Pancreas (tissue), 10 donors: ENCODE data around the gene POLR3A. TPM values are rescaled to one million over a fixed set of nuclear protein-coding genes. Genes with fewer than 3 reads are reported as not detected.

Source experiments
- ATAC-seq, 4 donors: fragments of 200-7000 bp; cut with Tn5 transposase; one replicate each; pipeline versions ENCODE4 v1.8.0 to v1.9.1; 2020; ENCODE audit warnings: mild to moderate bottlenecking in 4 of 4, moderate library complexity in 4 of 4
- DNase-seq, 6 donors: peaks; one replicate each; pipeline ENCODE4 v3.0.0-alpha.2; 2020
- FAIRE-seq: peaks from 2 replicates; lab custom pipeline; 2012; peaks lifted over from hg19 to GRCh38; lab: Jason Lieb, UNC
- H3K27ac ChIP-seq, 4 donors: fragments of 200-600 bp; sonication (generic); 1 replicate in 3 of 4; 2 replicates in 1 of 4; pipeline versions ENCODE4 v1.5.0 to v1.8.0; 2020
- H3K27me3 ChIP-seq, 4 donors: fragments of 200-600 bp; one replicate each; pipeline ENCODE4 v1.8.0; 2021
- H3K36me3 ChIP-seq, 3 donors: fragments of 200-600 bp; sonication (generic) in 1 of 3; one replicate each; pipeline versions ENCODE4 v1.5.0 to v1.8.0; 2020 to 2021
- H3K4me1 ChIP-seq, 3 donors: fragments of 200-600 bp; one replicate each; pipeline ENCODE4 v1.8.0; 2021
- H3K4me3 ChIP-seq, 4 donors: fragments of 200-600 bp; sonication (generic) in 2 of 4; one replicate each; pipeline versions ENCODE4 v1.5.0 to v1.8.0; 2020 to 2021
- H3K9me3 ChIP-seq, 4 donors: fragments of 200-600 bp; one replicate each; pipeline ENCODE4 v1.8.0; 2021
- CTCF ChIP-seq, 4 donors: fragments of 200-600 bp; sonication (generic) in 3 of 4; IDR thresholded peaks; one replicate each; pipeline versions ENCODE4 v1.5.0 to v1.8.0; 2021; ENCODE audit warnings: antibody characterized with exemption in 4 of 4
- WGBS, 2 donors: extraction: QIAGEN DNeasy Blood & Tissue Kit; methylation state at CpG; one replicate each; pipeline ENCODE4 v1.1.7; 2013; 5-methylcytosine and 5-hydroxymethylcytosine counted together
- intact Hi-C, 3 donors: fragments of 100-400 bp; cut with DNase I; formaldehyde crosslinking; loops; one replicate each; pipeline versions ENCODE4 v1.11.1 to v1.14.2; 2022
- polyA plus RNA-seq, 2 donors: library from polyadenylated mRNA; stranded (reverse); fragments of 200-250 nt; gene quantifications; one replicate each; pipeline ENCODE4 v1.2.3, GENCODE V29; 2013
- total RNA-seq, 6 donors: library from RNA; stranded (reverse); fragmentation: NEBNext Ultra II Directional in 4 of 6; extraction: Animal tissue kit (Norgen Biotek cat#: 25700) in 4 of 6; gene quantifications; one replicate each; pipeline versions ENCODE4 v1.2.1 to v1.2.4, GENCODE V29; 2021 to 2023
- donor health status: healthy with polysubstance abuse.
- donor health status: DM: no; HTN: no; CAD: no; lungs with moderate emphysema.
- donor health status: DM: no; HTN: no; CAD: no.
- donor health status: control.
- donor health status: control.
- donor health status: Bipolar disorder and iron deficiency.
- donor health status: DM: yes; HTN: yes; CAD: no.
- donor health status: DM: no; HTN: no; CAD: no.
- donor health status: DM: no; HTN: no; CAD: no.
- donor health status: DM: yes; HTN: yes; CAD: no.

Gene POLR3A
- total and polyA plus RNA-seq, 8 donors, result 4.0 to 7.4 (median 5.4) TPM

GRCh38 chr10:78044699-78045098, 15.4 kb upstream of the POLR3A start:
- ATAC-seq (no peak), FAIRE-seq (no peak), DNase-seq (no peak)
- Histone ChIP-seq H3K9me3 (no peaks in the 10 kb centered on the region), H3K36me3 (peaks cover 0 to 18% (median 14%) of the 10 kb centered on the region in 3 donors), H3K27ac (no peak overlapping the region), H3K4me3 (no peak overlapping the region), H3K4me1 (no peaks in the 10 kb centered on the region), H3K27me3 (no peaks in the 10 kb centered on the region)
- WGBS, 2 donors, result 59 to 68% methylated on average over 10 of the region's 10 CpGs
- intact Hi-C loops, result loop anchor here in 2 of 3 donors (5.0 to 10.0 kb wide), 3 partner anchors 610 to 1158 kb away; no protein-coding TSS in a partner anchor
- TF ChIP-seq CTCF (IDR thresholded peaks at IDR 0.05), result no peak

GRCh38 chr10:78044179-78044578, 14.9 kb upstream of the POLR3A start:
- no peak for DNase-seq
- FAIRE-seq, result no peak
- no peak overlapping the region for H3K27ac ChIP-seq
- peaks cover 0 to 2% (median 0%) of the 10 kb centered on the region in 3 donors for H3K4me1 ChIP-seq
- no peak for ATAC-seq
- H3K36me3 ChIP-seq, result peaks cover 2 to 22% (median 16%) of the 10 kb centered on the region in 3 donors
- H3K27me3 ChIP-seq, result no peaks in the 10 kb centered on the region
- intact Hi-C loops, result loop anchor here in 1 of 3 donors (10.0 kb wide), 1 partner anchor 611 kb away; no protein-coding TSS in a partner anchor
- H3K4me3 ChIP-seq, result no peak overlapping the region
- no peaks in the 10 kb centered on the region for H3K9me3 ChIP-seq
- TF ChIP-seq CTCF (IDR thresholded peaks at IDR 0.05), result no peak

GRCh38 chr10:78042752-78043104, 13.4 kb upstream of the POLR3A start:
- intact Hi-C loops, result loop anchor here in 1 of 3 donors (10.0 kb wide), 1 partner anchor 612 kb away; no protein-coding TSS in a partner anchor
- 94 to 96% methylated on average over 6 of the region's 6 CpGs for WGBS, 2 donors
- no peak for FAIRE-seq

GRCh38 chr10:78042058-78042751, 12.9 kb upstream of the POLR3A start:
- Histone ChIP-seq H3K27ac (no peak overlapping the region), H3K9me3 (no peaks in the 10 kb centered on the region), H3K27me3 (no peaks in the 10 kb centered on the region), H3K4me1 (peaks cover 0 to 14% (median 11%) of the 10 kb centered on the region in 3 donors), H3K4me3 (no peak overlapping the region), H3K36me3 (peaks cover 7 to 41% (median 22%) of the 10 kb centered on the region in 3 donors)
- WGBS, 2 donors, result 79 to 91% methylated on average over 2 of the region's 2 CpGs
- intact Hi-C loops, result loop anchor here in 1 of 3 donors (10.0 kb wide), 1 partner anchor 613 kb away; no protein-coding TSS in a partner anchor
- DNase-seq, result no peak
- TF ChIP-seq CTCF (IDR thresholded peaks at IDR 0.05), result no peak
- FAIRE-seq, result no peak
- no peak for ATAC-seq

More at GRCh38 chr10:78042752-78043104, 13.4 kb upstream of the POLR3A start:
- DNase-seq, result no peak
- Histone ChIP-seq H3K9me3 (no peaks in the 10 kb centered on the region), H3K27ac (no peak overlapping the region), H3K4me3 (no peak overlapping the region), H3K36me3 (peaks cover 7 to 36% (median 22%) of the 10 kb centered on the region in 3 donors), H3K4me1 (peaks cover 0 to 9% (median 6%) of the 10 kb centered on the region in 3 donors), H3K27me3 (no peaks in the 10 kb centered on the region)
- no peak for TF ChIP-seq CTCF (IDR thresholded peaks at IDR 0.05)
- ATAC-seq, result no peak
